NCI-H1105 (cell line): Measurements from ENCODE around the gene PCYT2.
"Not testable (repeated sequence)": the region's sequence is repeated elsewhere in the genome, so short reads cannot be mapped to it uniquely, and the experiment has no call there.

Experiments used
- DNase-seq: peaks from one replicate; lab custom pipeline; 2025; lab: John Stamatoyannopoulos, UW

The PCYT2 gene

GRCh38 chr17:81911277-81911961 lies at the start of gene PCYT2:
PCYT2 (minus strand) TSS chr17:81911399; CDS start chr17:81911355, 44 bp downstream.
- peak; percentile 91 for DNase-seq

- no peak for DNase-seq
Observed at GRCh38 chr17:81960130-81960958, 49.1 kb upstream of the PCYT2 start.

GRCh38 chr17:81959362-81960129 lies 48.3 kb upstream of the PCYT2 start:
- DNase-seq, result peak; percentile 9

GRCh38 chr17:81958633-81959342 lies 47.6 kb upstream of the PCYT2 start:
- DNase-seq, result no peak

GRCh38 chr17:81957691-81958432 lies 46.7 kb upstream of the PCYT2 start:
- no peak for DNase-seq

GRCh38 chr17:81956607-81957589 lies 45.7 kb upstream of the PCYT2 start:
- no peak for DNase-seq

- DNase-seq, result no peak
Observed at GRCh38 chr17:81955756-81956544, 44.8 kb upstream of the PCYT2 start.

- DNase-seq, result no peak
Observed at GRCh38 chr17:81955058-81955681, 44.0 kb upstream of the PCYT2 start.

GRCh38 chr17:81954131-81955057 lies 43.2 kb upstream of the PCYT2 start:
- DNase-seq, result no peak

- not testable (repeated sequence) for DNase-seq
Observed at GRCh38 chr17:81953443-81953842, 42.2 kb upstream of the PCYT2 start.

GRCh38 chr17:81952792-81953228 lies 41.6 kb upstream of the PCYT2 start:
- no peak for DNase-seq

GRCh38 chr17:81951785-81952684 lies 40.8 kb upstream of the PCYT2 start:
- no peak for DNase-seq

- no peak for DNase-seq
Observed at GRCh38 chr17:81950501-81950900, 39.3 kb upstream of the PCYT2 start.

GRCh38 chr17:81948635-81949378 lies 37.6 kb upstream of the PCYT2 start:
- DNase-seq, result no peak

GRCh38 chr17:81947189-81947588 lies 36.0 kb upstream of the PCYT2 start, which contains the start of gene MYADML2:
MYADML2 (minus strand) TSS chr17:81947233; CDS start chr17:81941741, 5,492 bp downstream.
- DNase-seq, result no peak

GRCh38 chr17:81944858-81945257 lies 33.7 kb upstream of the PCYT2 start:
- DNase-seq, result no peak
